NCI-H1930 (cell line): Measurements from ENCODE around the gene XYLB.
A peak's percentile ranks its signal among the peaks of the same experiment; 100 is the strongest.

Source experiments
- DNase-seq, 2 experiments: peaks; one replicate each; lab custom pipeline; 2025; lab: John Stamatoyannopoulos, UW

XYLB gene

DNA sequence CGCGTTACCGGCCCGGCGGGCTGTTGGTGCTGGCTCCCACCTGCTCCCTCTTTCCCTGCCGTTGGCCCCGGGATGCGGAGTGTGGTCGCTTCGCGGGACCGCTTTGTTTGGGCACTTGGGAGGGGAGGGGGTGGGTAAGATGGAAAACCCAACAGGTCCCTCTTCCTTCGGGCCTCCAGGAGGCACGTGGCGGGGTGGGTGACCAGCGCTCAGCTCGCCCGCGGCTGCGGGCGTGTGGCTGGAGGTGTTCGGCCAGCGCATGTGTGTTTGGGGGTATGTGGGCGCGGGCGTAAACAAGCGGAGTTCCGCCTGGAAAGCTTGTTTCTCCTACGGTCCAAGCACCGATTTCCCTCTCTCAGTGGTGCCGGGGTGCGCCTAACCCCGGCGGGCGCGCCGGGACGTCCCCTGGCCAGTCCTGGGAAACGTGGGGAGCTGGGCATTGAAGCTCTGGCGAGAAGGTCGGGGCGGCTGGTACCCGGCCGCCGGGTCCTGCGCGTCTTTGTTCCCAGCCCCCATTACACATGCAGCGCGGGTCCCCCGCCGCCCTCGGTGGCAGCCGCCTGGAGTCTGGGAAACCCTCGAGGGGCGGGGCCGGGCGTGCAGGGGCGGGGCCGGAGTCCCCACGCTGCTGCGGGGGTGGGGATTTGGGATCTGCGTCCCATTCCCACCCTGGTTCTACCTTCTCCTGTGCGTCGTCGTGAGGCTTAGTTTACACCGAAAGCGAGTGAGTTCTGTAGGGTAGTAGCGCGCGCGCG is 108.5 kb downstream of the XYLB start:
- peak; percentile 24 to 31 for DNase-seq

GRCh38 chr3:38455639-38456430 is 109.2 kb downstream of the XYLB start:
- no peak for DNase-seq

- DNase-seq, result no peak
Observed at GRCh38 chr3:38457111-38458003, 110.8 kb downstream of the XYLB start.

DNA sequence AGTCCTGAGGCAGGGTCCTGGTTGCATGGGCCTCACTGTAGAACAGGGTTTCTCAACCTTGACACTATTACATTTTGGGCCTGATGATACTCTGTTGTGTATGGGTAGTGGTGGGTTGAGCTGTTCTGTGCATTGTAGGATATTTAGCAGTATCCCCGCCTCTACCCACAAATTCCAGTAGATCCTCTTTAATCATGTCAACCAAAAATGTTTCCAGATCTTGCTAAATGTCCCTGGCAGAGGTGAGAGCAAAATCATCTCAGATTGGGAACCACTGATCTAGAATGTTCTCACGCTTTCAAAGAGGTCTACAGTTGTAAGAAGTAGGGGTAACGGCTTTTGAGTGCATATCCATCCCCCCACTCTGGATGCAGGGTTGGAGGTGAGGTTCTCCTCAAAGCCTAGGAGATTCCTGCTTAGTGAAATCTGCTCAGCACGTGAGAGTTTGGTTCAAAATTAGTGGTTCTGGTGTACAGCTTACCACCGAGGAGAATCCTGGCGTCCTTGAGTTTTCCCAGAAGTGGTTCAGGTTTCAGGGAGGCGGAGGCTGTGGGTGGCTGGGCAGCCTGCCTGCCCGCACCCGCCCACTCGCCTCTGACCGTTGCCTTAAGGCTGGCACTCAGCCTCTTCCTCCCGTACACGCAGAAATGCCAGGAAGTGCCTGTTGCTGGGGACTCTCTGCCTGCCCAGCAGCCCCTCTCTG is 112.4 kb downstream of the XYLB start:
- DNase-seq, result no peak

DNA sequence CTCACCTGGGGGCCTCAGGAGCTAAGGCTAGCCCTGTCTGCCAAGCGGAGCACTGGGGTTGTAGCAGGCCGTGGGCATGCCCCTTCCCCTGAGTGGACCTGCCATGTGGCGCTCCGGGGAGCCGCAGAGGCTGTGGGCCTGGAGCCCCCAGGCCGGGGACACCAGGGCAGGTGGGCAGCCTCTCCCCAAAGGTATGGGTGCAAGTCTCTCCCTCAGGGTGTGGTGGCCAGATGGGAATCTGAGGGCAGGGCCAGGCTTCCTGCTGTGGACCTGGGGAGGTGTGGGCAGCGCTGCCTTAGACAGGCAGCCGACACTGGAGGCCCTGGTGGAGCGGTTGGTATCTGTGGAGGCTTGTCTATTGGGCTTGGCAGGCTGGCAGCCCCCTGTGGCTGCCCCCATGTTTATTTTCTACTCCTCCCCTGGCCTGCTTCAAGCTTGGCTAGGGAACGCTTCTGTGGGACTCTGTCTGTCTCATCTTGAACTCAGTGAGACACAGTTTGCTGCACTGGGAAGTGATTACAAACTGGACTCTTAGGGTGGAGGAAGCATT is 113.0 kb downstream of the XYLB start:
- no peak for DNase-seq

DNA sequence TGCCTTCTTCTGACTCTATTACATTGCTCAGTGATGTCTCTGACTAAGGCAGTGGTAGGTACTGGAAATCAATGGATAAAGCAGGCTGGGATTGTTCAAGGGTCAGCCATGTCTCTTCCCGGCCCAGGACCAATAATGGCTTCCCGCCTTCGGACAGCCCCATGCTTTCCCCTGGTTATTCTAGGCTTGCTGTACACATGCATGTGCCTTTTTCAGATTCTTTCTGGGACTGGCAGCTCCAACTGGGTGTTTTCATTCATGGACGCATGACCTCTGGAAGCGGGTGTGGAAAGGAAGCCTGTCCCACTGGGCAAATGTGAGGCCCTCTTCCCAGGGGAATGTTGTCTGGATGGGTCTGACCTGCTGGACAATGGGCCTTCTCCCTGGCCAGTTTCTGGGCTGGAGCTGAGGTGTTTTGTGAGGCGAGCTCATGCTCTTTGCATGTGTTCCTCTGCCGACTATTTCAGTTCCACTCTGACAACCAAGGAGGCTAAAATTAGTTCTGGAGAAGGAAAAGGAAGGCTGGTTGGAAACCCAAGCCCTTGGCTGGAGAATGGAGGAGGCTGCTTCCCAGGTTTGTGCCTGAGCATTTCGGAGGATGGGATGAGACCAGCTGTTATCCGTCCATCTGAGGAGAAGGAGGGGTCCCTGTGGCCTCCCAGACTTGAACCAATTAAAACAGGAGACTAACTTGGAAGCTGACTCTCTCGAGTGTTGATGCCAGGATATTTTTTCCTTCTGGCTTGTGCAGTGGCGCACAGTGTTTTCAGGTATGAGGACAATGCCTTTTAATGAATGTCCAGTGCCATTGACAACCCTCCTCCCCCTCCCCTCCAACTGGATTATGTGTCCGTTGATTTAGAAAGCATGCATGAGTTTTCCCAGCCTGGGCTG is 114.0 kb downstream of the XYLB start:
- no peak for DNase-seq
